CD14-positive monocyte (primary cell): ENCODE data around the gene PRKAB1. TPM values are rescaled to one million over a fixed set of nuclear protein-coding genes. Genes with fewer than 3 reads are reported as not detected.

Experiments used
- DNase-seq, 3 donors: peaks; one replicate each; pipeline ENCODE4 v3.0.0-alpha.2; 2011 to 2022
- H2AFZ ChIP-seq: 2 replicates; pipeline ENCODE4 v1.6.0; 2012; ENCODE audit warnings: mild to moderate bottlenecking, low read depth, low read length, inconsistent platforms; ENCODE audit not compliant: insufficient read depth, poor library complexity, severe bottlenecking
- H3K27ac ChIP-seq, 2 donors: 1 replicate in 1 of 2; 2 replicates in 1 of 2; pipeline ENCODE4 v1.5.1; 2012 to 2013; ENCODE audit warnings: low read length in 2 of 2, control low read depth in 1 of 2, inconsistent platforms in 1 of 2, low read depth in 1 of 2, mild to moderate bottlenecking in 1 of 2
- H3K27me3 ChIP-seq, 2 donors: one replicate each; pipeline versions ENCODE4 v1.6.0 to v1.6.1; 2011 to 2013; ENCODE audit warnings: low read length in 2 of 2; ENCODE audit not compliant: control insufficient read depth in 2 of 2, insufficient read depth in 2 of 2
- H3K36me3 ChIP-seq, 2 donors: replicated peaks in 1 of 2; 1 replicate in 1 of 2; 2 replicates in 1 of 2; pipeline versions ENCODE4 v1.5.1 to v1.6.1; 2012 to 2013; ENCODE audit warnings: low read length in 2 of 2, control low read depth in 1 of 2, inconsistent platforms in 1 of 2, mild to moderate bottlenecking in 1 of 2; ENCODE audit not compliant: insufficient read depth in 2 of 2, control insufficient read depth in 1 of 2
- H3K4me1 ChIP-seq, 2 donors: 1 replicate in 1 of 2; 2 replicates in 1 of 2; pipeline versions ENCODE4 v1.5.1 to v1.6.1; 2012 to 2013; ENCODE audit warnings: low read length in 2 of 2, control low read depth in 1 of 2, inconsistent platforms in 1 of 2, mild to moderate bottlenecking in 1 of 2, moderate library complexity in 1 of 2; ENCODE audit not compliant: insufficient read depth in 2 of 2, control insufficient read depth in 1 of 2
- H3K4me2 ChIP-seq: replicated peaks from 2 replicates; pipeline ENCODE3; 2012; ENCODE audit warnings: low read length, moderate library complexity, mild to moderate bottlenecking; ENCODE audit not compliant: poor library complexity, severe bottlenecking; ENCODE audit errors: extremely low read depth
- H3K4me3 ChIP-seq, 3 experiments: fragments of 200-600 bp in 1 of 3; sonication (generic) in 1 of 3; replicated peaks in 1 of 3; 1 replicate in 2 of 3; 2 replicates in 1 of 3; pipeline ENCODE4 v1.5.1; 2011 to 2013; ENCODE audit warnings: low read length in 3 of 3, mild to moderate bottlenecking in 3 of 3, control low read depth in 2 of 3, low read depth in 2 of 3, inconsistent platforms in 1 of 3, moderate library complexity in 1 of 3
- H3K79me2 ChIP-seq: 2 replicates; pipeline ENCODE4 v1.6.0; 2012; ENCODE audit warnings: mild to moderate bottlenecking, control low read depth, inconsistent platforms, low read length, moderate library complexity; ENCODE audit not compliant: insufficient read depth
- H3K9ac ChIP-seq: 2 replicates; pipeline ENCODE4 v1.6.0; 2017; ENCODE audit warnings: low read length, mild to moderate bottlenecking; ENCODE audit not compliant: insufficient read depth, poor library complexity, severe bottlenecking
- H3K9me3 ChIP-seq, 2 donors: replicated peaks in 1 of 2; 1 replicate in 1 of 2; 2 replicates in 1 of 2; pipeline versions ENCODE4 v1.5.1 to v1.6.1; 2012 to 2013; ENCODE audit warnings: low read length in 2 of 2, control low read depth in 1 of 2; ENCODE audit not compliant: control insufficient read depth in 1 of 2, insufficient read depth in 1 of 2
- H4K20me1 ChIP-seq: 2 replicates; pipeline ENCODE4 v1.6.0; 2012; ENCODE audit warnings: mild to moderate bottlenecking, low read length, control low read depth, moderate library complexity; ENCODE audit not compliant: insufficient read depth
- H3K27ac Mint-ChIP-seq, 7 donors: one replicate each; pipeline ENCODE4 v1.8.0; 2020; ENCODE audit warnings: mild to moderate bottlenecking in 7 of 7, mixed read lengths in 7 of 7, moderate library complexity in 6 of 7, inconsistent platforms in 2 of 7
- H3K27me3 Mint-ChIP-seq, 3 donors: one replicate each; pipeline ENCODE4 v1.8.0; 2021 to 2022; ENCODE audit warnings: low read depth in 3 of 3, mild to moderate bottlenecking in 3 of 3, mixed read lengths in 3 of 3, moderate library complexity in 3 of 3, inconsistent platforms in 1 of 3
- H3K36me3 Mint-ChIP-seq, 2 donors: one replicate each; pipeline ENCODE4 v1.8.0; 2020; ENCODE audit warnings: mixed read lengths in 2 of 2, inconsistent platforms in 1 of 2, mild to moderate bottlenecking in 1 of 2
- H3K4me1 Mint-ChIP-seq: one replicate; pipeline ENCODE4 v1.8.0; 2020; ENCODE audit warnings: mild to moderate bottlenecking, mixed read lengths
- H3K4me3 Mint-ChIP-seq, 2 donors: one replicate each; pipeline ENCODE4 v1.8.0; 2020; ENCODE audit warnings: mild to moderate bottlenecking in 2 of 2, mixed read lengths in 2 of 2, moderate library complexity in 1 of 2
- H3K9me3 Mint-ChIP-seq, 7 donors: one replicate each; pipeline ENCODE4 v1.8.0; 2020 to 2022; ENCODE audit warnings: mixed read lengths in 7 of 7, mild to moderate bottlenecking in 6 of 7, moderate library complexity in 6 of 7, inconsistent platforms in 2 of 7
- WGBS: methylation state at CpG from one replicate; pipeline ENCODE4 v1.1.5; 2013; ENCODE audit warnings: missing lambda C conversion rate; ENCODE audit not compliant: insufficient coverage; 5-methylcytosine and 5-hydroxymethylcytosine counted together
- intact Hi-C, 2 donors: fragments of 100-400 bp; cut with micrococcal nuclease; formaldehyde crosslinking; loops; one replicate each; pipeline versions ENCODE4 v1.15.0 to v1.15.1; 2023
- polyA plus RNA-seq, 3 donors: library from polyadenylated mRNA; depleted of rRNA in 1 of 3; unstranded in 2 of 3; stranded (reverse) in 1 of 3; fragments of 300-500 nt in 2 of 3; fragments of >200 nt in 1 of 3; fragmentation: Illumina TruSeq in 2 of 3; gene quantifications; 1 replicate in 2 of 3; 2 replicates in 1 of 3; pipeline ENCODE4 v1.2.3, GENCODE V29; 2012 to 2021
- TF ChIP-seq, protein P1 (sequence below): fragments of 200-600 bp; IDR thresholded peaks from one replicate; pipeline ENCODE4 v1.8.0; 2022; ENCODE audit warnings: antibody characterized with exemption, mild to moderate bottlenecking

PRKAB1 gene
- polyA plus RNA-seq, 3 donors = 20.5 to 35.9 (median 23.0) TPM

- intact Hi-C loops = no loop called here
- WGBS = no CpG with 5 or more reads among the region's 1 CpG
- no peak overlapping the region for H3K9ac ChIP-seq
- DNase-seq = no peak
- Mint-ChIP-seq H3K4me3 (no peak overlapping the region), H3K4me1 (no peaks in the 10 kb centered on the region), H3K27ac (no peak overlapping the region), H3K36me3 (no peaks in the 10 kb centered on the region), H3K9me3 (peaks cover 5 to 22% (median 16%) of the 10 kb centered on the region in 7 donors), H3K27me3 (peaks cover 8 to 19% (median 11%) of the 10 kb centered on the region in 3 donors)
- TF ChIP-seq, protein P1, sequence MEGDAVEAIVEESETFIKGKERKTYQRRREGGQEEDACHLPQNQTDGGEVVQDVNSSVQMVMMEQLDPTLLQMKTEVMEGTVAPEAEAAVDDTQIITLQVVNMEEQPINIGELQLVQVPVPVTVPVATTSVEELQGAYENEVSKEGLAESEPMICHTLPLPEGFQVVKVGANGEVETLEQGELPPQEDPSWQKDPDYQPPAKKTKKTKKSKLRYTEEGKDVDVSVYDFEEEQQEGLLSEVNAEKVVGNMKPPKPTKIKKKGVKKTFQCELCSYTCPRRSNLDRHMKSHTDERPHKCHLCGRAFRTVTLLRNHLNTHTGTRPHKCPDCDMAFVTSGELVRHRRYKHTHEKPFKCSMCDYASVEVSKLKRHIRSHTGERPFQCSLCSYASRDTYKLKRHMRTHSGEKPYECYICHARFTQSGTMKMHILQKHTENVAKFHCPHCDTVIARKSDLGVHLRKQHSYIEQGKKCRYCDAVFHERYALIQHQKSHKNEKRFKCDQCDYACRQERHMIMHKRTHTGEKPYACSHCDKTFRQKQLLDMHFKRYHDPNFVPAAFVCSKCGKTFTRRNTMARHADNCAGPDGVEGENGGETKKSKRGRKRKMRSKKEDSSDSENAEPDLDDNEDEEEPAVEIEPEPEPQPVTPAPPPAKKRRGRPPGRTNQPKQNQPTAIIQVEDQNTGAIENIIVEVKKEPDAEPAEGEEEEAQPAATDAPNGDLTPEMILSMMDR = no peak
- no peaks in the 10 kb centered on the region for H4K20me1 ChIP-seq
- no peak overlapping the region for H3K4me3 ChIP-seq
- H3K4me1 ChIP-seq = no peaks in the 10 kb centered on the region
- peaks cover 0 to 2% of the 10 kb centered on the region in 2 donors for H3K27me3 ChIP-seq
- H3K4me2 ChIP-seq = no peak overlapping the region
- no peaks in the 10 kb centered on the region for H3K79me2 ChIP-seq
- peaks cover 8 to 16% of the 10 kb centered on the region in 2 donors for H3K9me3 ChIP-seq
- no peak overlapping the region for H3K27ac ChIP-seq
- no peaks in the 10 kb centered on the region for H3K36me3 ChIP-seq
- no peak overlapping the region for H2AFZ ChIP-seq
Measured at GRCh38 chr12:119620490-119620889, 47.4 kb upstream of the PRKAB1 start.

DNA sequence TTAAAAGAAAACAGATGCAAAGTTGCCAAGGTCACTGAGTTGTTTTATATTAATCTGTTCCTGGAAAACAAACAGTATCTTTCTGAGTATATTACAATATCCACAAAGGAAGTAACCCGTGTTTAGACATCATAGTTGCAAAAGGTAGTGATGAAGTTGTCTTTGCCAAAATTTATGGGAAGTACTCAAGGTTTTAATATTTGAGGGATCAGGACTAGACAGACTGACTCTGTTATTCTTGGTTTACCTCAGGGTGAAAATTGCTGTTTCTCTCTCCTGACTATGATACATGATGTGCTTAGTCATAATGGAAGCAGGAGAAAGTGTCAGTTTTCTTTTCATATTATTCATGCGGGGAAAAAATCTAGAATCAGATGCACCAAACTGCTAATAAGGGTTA, 46.1 kb upstream of the PRKAB1 start:
- H3K27ac Mint-ChIP-seq = no peak overlapping the region

More for the DNA sequence above, 46.1 kb upstream of the PRKAB1 start:
- no peaks in the 10 kb centered on the region for H3K4me1 Mint-ChIP-seq
- Histone ChIP-seq H3K27ac (no peak overlapping the region), H3K36me3 (no peaks in the 10 kb centered on the region), H3K4me2 (no peak overlapping the region), H3K79me2 (no peaks in the 10 kb centered on the region), H3K27me3 (peaks cover 0 to 2% of the 10 kb centered on the region in 2 donors), H2AFZ (no peak overlapping the region), H3K9ac (no peak overlapping the region), H3K4me1 (no peaks in the 10 kb centered on the region), H3K4me3 (no peak overlapping the region), H4K20me1 (no peaks in the 10 kb centered on the region), H3K9me3 (peaks cover 8 to 16% of the 10 kb centered on the region in 2 donors)
- TF ChIP-seq, protein P1 = no peak
- no peaks in the 10 kb centered on the region for H3K36me3 Mint-ChIP-seq
- whole genome bisulfite sequencing = no CpG with 5 or more reads among the region's 2 CpGs
- intact Hi-C loops = no loop called here
- peaks cover 8 to 23% (median 11%) of the 10 kb centered on the region in 3 donors for H3K27me3 Mint-ChIP-seq
- H3K9me3 Mint-ChIP-seq = peaks cover 5 to 20% (median 15%) of the 10 kb centered on the region in 7 donors
- no peak overlapping the region for H3K4me3 Mint-ChIP-seq
- no peak for DNase-seq
